Nephron progenitor cell (in vitro differentiated cells): ENCODE data around the gene SLC25A4.
"Not testable (repeated sequence)": the region's sequence is repeated elsewhere in the genome, so short reads cannot be mapped to it uniquely, and the experiment has no call there.

Experiments
- DNase-seq: peaks from one replicate; pipeline ENCODE4 v3.0.0; 2021
- H3K27ac Mint-ChIP-seq: 2 replicates; pipeline ENCODE4 v1.8.0; 2021; ENCODE audit warnings: mild to moderate bottlenecking, moderate library complexity, mixed read lengths
- H3K27me3 Mint-ChIP-seq: 2 replicates; pipeline ENCODE4 v1.8.0; 2021; ENCODE audit warnings: mild to moderate bottlenecking, low read depth, mixed read lengths; ENCODE audit not compliant: poor library complexity
- H3K36me3 Mint-ChIP-seq: 2 replicates; pipeline ENCODE4 v1.8.0; 2021; ENCODE audit warnings: low read depth, mixed read lengths
- H3K4me1 Mint-ChIP-seq: 2 replicates; pipeline ENCODE4 v1.8.0; 2021; ENCODE audit warnings: mixed read lengths
- H3K4me3 Mint-ChIP-seq: 2 replicates; pipeline ENCODE4 v1.8.0; 2021; ENCODE audit warnings: mild to moderate bottlenecking, moderate library complexity, mixed read lengths
- H3K9me3 Mint-ChIP-seq: 2 replicates; pipeline ENCODE4 v1.8.0; 2021; ENCODE audit warnings: mild to moderate bottlenecking, moderate library complexity, mixed read lengths
- TF ChIP-seq, protein P1 (sequence below): fragments of 200-600 bp; sonication (generic); IDR thresholded peaks from 2 replicates; pipeline ENCODE4 v1.5.0; 2021; ENCODE audit warnings: antibody characterized with exemption

SLC25A4 gene

DNA sequence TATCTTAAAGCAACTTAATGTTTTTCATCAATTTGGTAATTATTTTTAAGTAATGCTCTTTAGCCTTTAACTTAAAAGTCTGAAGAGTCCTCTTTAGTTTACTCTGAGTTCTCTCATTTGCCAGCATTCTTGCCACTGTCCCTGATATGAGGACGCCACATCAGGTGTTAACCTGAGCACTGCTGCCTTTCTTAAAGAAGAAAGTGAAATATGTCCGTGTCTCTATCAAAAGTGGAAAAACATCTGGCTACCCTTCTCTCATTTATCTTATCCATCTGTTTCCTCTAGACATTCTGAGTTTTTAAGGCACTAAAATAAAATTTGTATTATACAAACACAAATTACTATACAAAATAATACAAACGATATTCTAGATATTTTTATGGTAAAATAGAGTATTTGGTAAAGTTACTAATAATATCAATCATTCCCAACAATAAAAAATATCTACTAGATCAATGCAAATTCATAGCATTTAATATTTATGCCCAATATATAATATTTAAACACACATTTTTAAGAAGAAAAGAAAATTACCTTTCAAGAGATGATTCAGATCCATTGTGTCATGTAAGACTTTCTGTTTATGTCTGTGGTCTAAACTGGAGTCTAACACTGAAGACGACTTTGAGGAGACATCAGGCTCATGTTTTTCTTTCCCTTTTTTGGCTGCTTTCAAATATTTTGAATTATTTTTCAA is 46.7 kb downstream of the SLC25A4 start:
- peaks cover 9% of the 10 kb centered on the region for H3K4me1 Mint-ChIP-seq
- no peaks in the 10 kb centered on the region for H3K27me3 Mint-ChIP-seq
- DNase-seq = no peak
- TF ChIP-seq, protein P1, sequence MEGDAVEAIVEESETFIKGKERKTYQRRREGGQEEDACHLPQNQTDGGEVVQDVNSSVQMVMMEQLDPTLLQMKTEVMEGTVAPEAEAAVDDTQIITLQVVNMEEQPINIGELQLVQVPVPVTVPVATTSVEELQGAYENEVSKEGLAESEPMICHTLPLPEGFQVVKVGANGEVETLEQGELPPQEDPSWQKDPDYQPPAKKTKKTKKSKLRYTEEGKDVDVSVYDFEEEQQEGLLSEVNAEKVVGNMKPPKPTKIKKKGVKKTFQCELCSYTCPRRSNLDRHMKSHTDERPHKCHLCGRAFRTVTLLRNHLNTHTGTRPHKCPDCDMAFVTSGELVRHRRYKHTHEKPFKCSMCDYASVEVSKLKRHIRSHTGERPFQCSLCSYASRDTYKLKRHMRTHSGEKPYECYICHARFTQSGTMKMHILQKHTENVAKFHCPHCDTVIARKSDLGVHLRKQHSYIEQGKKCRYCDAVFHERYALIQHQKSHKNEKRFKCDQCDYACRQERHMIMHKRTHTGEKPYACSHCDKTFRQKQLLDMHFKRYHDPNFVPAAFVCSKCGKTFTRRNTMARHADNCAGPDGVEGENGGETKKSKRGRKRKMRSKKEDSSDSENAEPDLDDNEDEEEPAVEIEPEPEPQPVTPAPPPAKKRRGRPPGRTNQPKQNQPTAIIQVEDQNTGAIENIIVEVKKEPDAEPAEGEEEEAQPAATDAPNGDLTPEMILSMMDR = no peak
- peaks cover 36% of the 10 kb centered on the region for H3K36me3 Mint-ChIP-seq
- H3K9me3 Mint-ChIP-seq = no peaks in the 10 kb centered on the region
- no peak overlapping the region for H3K27ac Mint-ChIP-seq
- no peak overlapping the region for H3K4me3 Mint-ChIP-seq

DNA sequence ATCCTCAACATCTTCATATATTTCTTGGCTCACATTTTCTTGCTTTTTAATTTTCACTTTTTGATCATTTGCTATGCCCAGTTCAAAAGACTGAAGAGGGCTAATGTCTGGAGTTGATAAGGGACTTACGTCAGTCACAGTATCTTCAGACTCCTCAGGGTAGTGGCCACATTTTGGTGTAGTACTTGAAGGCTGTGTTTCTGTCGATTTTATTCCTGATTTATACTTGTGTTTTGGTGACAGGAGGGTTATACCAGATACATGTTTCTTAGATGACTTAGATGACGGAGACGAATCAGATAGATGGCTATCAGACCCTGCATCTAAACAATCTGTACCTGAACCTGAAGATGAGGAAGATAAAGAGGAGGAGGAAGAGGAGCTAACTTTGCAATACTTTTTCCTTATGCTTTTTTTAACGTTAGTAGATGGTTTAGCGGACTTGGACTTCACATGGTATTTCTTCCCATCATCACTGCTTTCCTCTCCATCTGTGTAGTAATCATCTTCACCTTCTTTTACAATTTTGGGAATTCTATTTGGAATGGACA is 47.3 kb downstream of the SLC25A4 start:
- peaks cover 39% of the 10 kb centered on the region for H3K36me3 Mint-ChIP-seq
- peaks cover 9% of the 10 kb centered on the region for H3K4me1 Mint-ChIP-seq
- TF ChIP-seq, protein P1 = no peak
- H3K27ac Mint-ChIP-seq = no peak overlapping the region
- no peak for DNase-seq
- H3K4me3 Mint-ChIP-seq = no peak overlapping the region
- no peaks in the 10 kb centered on the region for H3K9me3 Mint-ChIP-seq
- H3K27me3 Mint-ChIP-seq = peaks cover 2% of the 10 kb centered on the region

GRCh38 chr4:185192059-185192458 is 49.0 kb downstream of the SLC25A4 start:
- Mint-ChIP-seq H3K27me3 (peaks cover 3% of the 10 kb centered on the region), H3K9me3 (no peaks in the 10 kb centered on the region), H3K27ac (no peak overlapping the region), H3K36me3 (peaks cover 39% of the 10 kb centered on the region), H3K4me3 (no peak overlapping the region), H3K4me1 (peaks cover 4% of the 10 kb centered on the region)
- no peak for DNase-seq
- TF ChIP-seq, protein P1 = no peak

GRCh38 chr4:185194924-185195888 is 52.1 kb downstream of the SLC25A4 start:
- TF ChIP-seq, protein P1 = no peak
- no peaks in the 10 kb centered on the region for H3K9me3 Mint-ChIP-seq
- DNase-seq = no peak

GRCh38 chr4:185196437-185196836 is 53.4 kb downstream of the SLC25A4 start:
- Mint-ChIP-seq H3K27ac (no peak overlapping the region), H3K4me3 (no peak overlapping the region), H3K9me3 (no peaks in the 10 kb centered on the region), H3K4me1 (peaks cover 7% of the 10 kb centered on the region), H3K36me3 (peaks cover 39% of the 10 kb centered on the region), H3K27me3 (peaks cover 3% of the 10 kb centered on the region)
- DNase-seq = no peak
- TF ChIP-seq, protein P1 = no peak

More at GRCh38 chr4:185194924-185195888, 52.1 kb downstream of the SLC25A4 start:
- Mint-ChIP-seq H3K4me1 (no peaks in the 10 kb centered on the region), H3K4me3 (no peak overlapping the region), H3K27ac (peak overlapping the region; percentile 38), H3K27me3 (peaks cover 3% of the 10 kb centered on the region), H3K36me3 (peaks cover 38% of the 10 kb centered on the region)

DNA sequence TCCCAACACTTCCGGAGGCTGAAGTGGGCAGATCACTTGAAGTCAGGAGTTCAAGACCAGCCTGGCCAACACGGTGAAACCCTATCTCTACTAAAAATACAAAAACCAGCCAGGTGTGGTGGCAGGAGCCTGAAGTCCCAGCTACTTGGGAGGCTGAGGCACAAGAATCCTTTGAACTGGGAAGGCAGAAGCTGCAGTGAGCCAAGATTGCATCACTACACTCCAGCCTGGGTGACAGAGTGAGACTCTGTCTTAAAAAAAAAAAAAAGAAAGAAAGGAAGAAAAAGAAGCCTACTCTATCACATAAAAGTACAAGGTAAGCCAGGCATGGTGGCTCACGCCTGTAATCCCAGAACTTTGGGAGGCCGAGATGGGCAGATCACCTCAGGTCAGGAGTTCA is 55.1 kb downstream of the SLC25A4 start:
- peaks cover 34% of the 10 kb centered on the region for H3K36me3 Mint-ChIP-seq
- H3K4me1 Mint-ChIP-seq = peaks cover 23% of the 10 kb centered on the region
- not testable (repeated sequence) for H3K27me3 Mint-ChIP-seq, DNase-seq, H3K9me3 Mint-ChIP-seq, H3K4me3 Mint-ChIP-seq, H3K27ac Mint-ChIP-seq
